Measurements from ENCODE around the gene NCKAP5. TPM values are rescaled to one million over a fixed set of nuclear protein-coding genes. Genes with fewer than 3 reads are reported as not detected.

NCKAP5 gene
- total and polyA plus RNA-seq, 2 of the 13 experiments (the other 11 are each of a cell fraction or from before 2014, with no cell fraction given) = 0.01 TPM; not detected in 1

- ATAC-seq = no peak
- intact Hi-C loops (cut with micrococcal nuclease; ENCODE audit: unreplicated experiment) = no loop called here
- Histone ChIP-seq H3K4me2 (ENCODE audit: low read depth, low read length) (no peak overlapping the region), H3K79me2 (ENCODE audit: insufficient read depth, low read length) (no peaks in the 10 kb centered on the region), H3K27me3 (ENCODE audit: control insufficient read depth in 1 of 2, insufficient read depth in 2 of 2, low read length in 2 of 2) (peaks cover 0 to 5% of the 10 kb centered on the region in 2 experiments; a peak in 2 of 5 replicates), H3K9ac (ENCODE audit: insufficient read depth, low read depth, low read length) (no peak overlapping the region), H4K20me1 (ENCODE audit: insufficient read depth, low read length) (no peaks in the 10 kb centered on the region), H2AFZ (ENCODE audit: low read length) (no peak overlapping the region), H3K27ac (ENCODE audit: extremely low read length, insufficient read depth, low read length) (no peak overlapping the region), H3K36me3 (replicated peaks in 1 of 2; ENCODE audit: control insufficient read depth in 1 of 2, insufficient read depth in 2 of 2, low read length in 2 of 2) (no peaks in the 10 kb centered on the region), H3K4me3 (replicated peaks in 1 of 3; ENCODE audit: insufficient read depth in 1 of 3, low read depth in 2 of 3, low read length in 3 of 3) (no peak overlapping the region), H3K4me1 (ENCODE audit: insufficient read depth, low read length) (peaks cover 8% of the 10 kb centered on the region; the same call in 1 of the 2 replicates), H3K9me3 (ENCODE audit: low read length) (no peaks in the 10 kb centered on the region)
- BruUV-seq (replicated peaks) = no TSS peak
- TF ChIP-seq TEAD2 (CRISPR knock-in tag; IDR thresholded peaks at IDR 0.05) (no peak), ZNF337 (CRISPR knock-in tag; IDR thresholded peaks at IDR 0.05; ENCODE audit: borderline replicate concordance, low read depth) (no peak), ZNF335 (CRISPR knock-in tag; IDR thresholded peaks at IDR 0.05) (no peak), CHD4 (IDR thresholded peaks at IDR 0.05; ENCODE audit: borderline replicate concordance, low read length) (no peak), SMC3 (IDR thresholded peaks at IDR 0.05; ENCODE audit: low read length) (no peak), MTF2 (CRISPR knock-in tag; IDR thresholded peaks at IDR 0.05; ENCODE audit: borderline replicate concordance) (no peak), HMGA1 (CRISPR knock-in tag; conservative IDR thresholded peaks at IDR 0.05) (no peak), ETV5 (CRISPR knock-in tag; IDR thresholded peaks at IDR 0.05; ENCODE audit: borderline replicate concordance) (no peak), ARNT2 (CRISPR knock-in tag; IDR thresholded peaks at IDR 0.05; ENCODE audit: low read depth) (no peak), ZNF629 (CRISPR knock-in tag; conservative IDR thresholded peaks at IDR 0.05) (no peak), NRL (CRISPR knock-in tag; IDR thresholded peaks at IDR 0.05; ENCODE audit: borderline replicate concordance) (no peak)
- DNase-seq (ENCODE audit: low spot score) = no peak
- in situ Hi-C loops (cut with HindIII; ENCODE audit: extremely low pct_ligation_motif_present, low pct_unique_long_range_greater_than_20kb) = no loop called here
- no peak for FAIRE-seq
- CTCF ChIA-PET (ENCODE audit: low intra/inter-chr PET ratio, low total read pairs) = no interaction called here
- POLR2A ChIA-PET = no interaction called here
- 80% methylated on average over 4 of the region's 4 CpGs for WGBS (ENCODE audit: low lambda C conversion rate)
These were observed 1.1 kb upstream of the NCKAP5 start for GRCh38 chr2:133569286-133569830.

All from HepG2 (cell line).